ENCODE results near the gene MRPL39. TPM values are rescaled to one million over a fixed set of nuclear protein-coding genes. Genes with fewer than 3 reads are reported as not detected.

The MRPL39 gene
- total and polyA plus RNA-seq, 9 of the 15 experiments (the other 6 are each of a cell fraction or from before 2014, with no cell fraction given), result 65.4 to 247 (median 105) TPM

- no peak for TF ChIP-seq ZNF217 (CRISPR knock-in tag; IDR thresholded peaks at IDR 0.05)
- TF ChIP-seq AFF1 (IDR thresholded peaks at IDR 0.05; ENCODE audit: low read depth in 1 of 2, partially characterized antibody in 2 of 2), result peak; percentile 24 to 88
- TF ChIP-seq E2F8 (IDR thresholded peaks at IDR 0.05; ENCODE audit: low read depth, partially characterized antibody), result peak; percentile 60
- no peak for TF ChIP-seq PBX2 (CRISPR knock-in tag; IDR thresholded peaks at IDR 0.05; ENCODE audit: low read depth)
- TF ChIP-seq PBX2 (tag; conservative IDR thresholded peaks at IDR 0.05; ENCODE audit: low read depth), result no peak
- TF ChIP-seq IRF1 (CRISPR knock-in tag; IDR thresholded peaks at IDR 0.05; ENCODE audit: borderline replicate concordance), result no peak
- peak; percentile 60 to 84 for TF ChIP-seq MNT (conservative IDR thresholded peaks at IDR 0.05)
- TF ChIP-seq ZNF124 (CRISPR knock-in tag; IDR thresholded peaks at IDR 0.05), result no peak
- no peak for TF ChIP-seq BCL6 (CRISPR knock-in tag; IDR thresholded peaks at IDR 0.05)
- peak; percentile 100 for TF ChIP-seq TAF1 (IDR thresholded peaks at IDR 0.05; ENCODE audit: control insufficient read depth, extremely low read depth, insufficient read depth, low read length, severe bottlenecking)
- TF ChIP-seq ZBTB26 (CRISPR knock-in tag; IDR thresholded peaks at IDR 0.05), result no peak
Observed at GRCh38 chr21:25607151-25608043, at the start of gene MRPL39 (continued).
